HG03066 (cell line): Measurements from ENCODE around the gene PITPNC1.
"Not testable (repeated sequence)": the region's sequence is repeated elsewhere in the genome, so short reads cannot be mapped to it uniquely, and the experiment has no call there.

Experiments
- ATAC-seq: cut with Tn5 transposase; IDR thresholded peaks from one replicate; pipeline ENCODE4 v1.9.1; 2021; ENCODE audit warnings: low read depth; ENCODE audit not compliant: unreplicated experiment

Gene PITPNC1

DNA sequence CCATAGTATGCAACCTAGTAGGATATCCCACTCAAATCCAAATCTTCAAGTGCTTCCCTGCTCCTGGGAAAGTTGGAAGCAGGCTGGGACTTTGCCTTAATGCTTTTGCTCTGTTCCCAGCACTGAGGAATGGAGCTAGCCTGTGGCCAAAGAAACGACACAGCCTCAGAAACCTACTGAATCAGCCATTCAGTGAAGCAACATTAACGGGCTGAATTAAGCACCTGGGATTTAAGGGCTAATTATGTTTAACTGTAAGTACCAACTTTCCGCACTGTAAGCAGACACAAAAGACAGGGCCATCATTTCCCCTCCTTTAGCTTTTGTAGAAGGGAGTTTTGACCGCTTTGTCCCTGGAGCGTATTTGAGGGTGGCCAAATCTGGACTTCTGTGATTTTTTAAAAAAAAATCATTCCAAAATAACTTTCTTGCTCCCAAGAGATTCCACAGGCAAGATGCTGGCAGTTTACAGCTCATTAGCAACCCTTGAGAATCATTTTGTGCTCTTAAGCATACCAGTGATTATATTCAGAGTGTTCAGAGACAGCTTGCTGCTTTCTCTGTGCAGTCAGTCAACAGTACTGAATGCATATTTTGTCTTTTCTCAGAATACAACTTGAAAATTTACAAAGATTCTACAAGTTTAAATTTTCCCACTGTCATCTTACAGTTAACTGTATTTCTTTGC lies 323.1 kb downstream of the PITPNC1 start:
- ATAC-seq: no peak

DNA sequence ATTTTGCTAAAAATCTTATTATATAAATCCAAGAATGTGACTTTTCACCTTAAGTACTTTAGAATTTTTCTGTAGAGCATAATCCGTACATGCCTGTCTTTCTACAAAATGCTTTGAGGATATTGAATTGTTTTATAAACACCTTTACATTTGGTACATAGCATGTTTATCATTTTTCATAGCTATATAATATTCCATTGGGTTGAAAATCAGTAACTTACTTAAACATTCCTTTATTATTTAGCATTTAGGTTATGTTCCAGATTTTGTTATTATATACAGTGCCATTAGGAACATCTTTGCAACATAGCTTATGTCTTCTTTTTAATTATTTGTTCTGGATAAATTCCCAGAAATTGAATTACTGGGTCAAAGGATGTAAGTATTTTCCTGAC lies 323.6 kb downstream of the PITPNC1 start:
- ATAC-seq: no peak

DNA sequence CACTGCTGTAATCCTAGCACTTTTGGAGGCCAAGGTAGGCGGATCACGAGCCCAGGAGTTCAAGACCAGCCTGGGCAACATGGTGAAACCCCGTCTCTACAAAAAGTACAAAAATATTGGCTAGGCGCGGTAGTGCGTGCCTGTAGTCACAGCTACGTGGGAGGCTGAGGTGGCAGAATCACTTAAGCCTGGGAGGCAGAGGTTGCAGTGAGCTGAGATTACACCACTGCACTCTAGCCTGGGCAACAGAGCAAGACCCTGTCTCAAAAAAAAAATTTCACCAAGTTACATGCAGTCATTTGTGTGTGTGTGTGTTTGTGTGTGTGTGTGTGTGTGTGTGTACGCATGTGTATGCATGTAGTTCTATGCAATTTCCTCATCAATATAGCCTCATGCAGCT lies 325.8 kb downstream of the PITPNC1 start:
- ATAC-seq: not testable (repeated sequence)

DNA sequence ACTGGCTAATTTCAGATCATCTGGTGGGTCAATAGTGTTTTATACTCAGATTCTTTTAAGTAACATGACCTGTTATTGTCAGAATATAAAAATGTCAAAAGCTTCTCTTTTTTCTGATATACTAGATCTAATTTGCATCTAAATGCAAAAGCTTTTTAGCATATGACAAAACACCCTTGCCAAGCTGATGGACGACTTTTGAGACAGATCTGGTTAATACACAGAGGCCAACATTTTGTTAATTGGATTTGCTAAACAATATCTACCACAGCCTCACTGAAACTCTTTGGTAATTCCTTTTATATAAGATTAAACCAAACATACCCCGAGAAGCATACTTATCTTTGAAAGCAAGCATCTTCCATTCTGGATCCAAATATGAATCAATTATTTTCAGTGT lies 330.4 kb downstream of the PITPNC1 start:
- no peak for ATAC-seq

DNA sequence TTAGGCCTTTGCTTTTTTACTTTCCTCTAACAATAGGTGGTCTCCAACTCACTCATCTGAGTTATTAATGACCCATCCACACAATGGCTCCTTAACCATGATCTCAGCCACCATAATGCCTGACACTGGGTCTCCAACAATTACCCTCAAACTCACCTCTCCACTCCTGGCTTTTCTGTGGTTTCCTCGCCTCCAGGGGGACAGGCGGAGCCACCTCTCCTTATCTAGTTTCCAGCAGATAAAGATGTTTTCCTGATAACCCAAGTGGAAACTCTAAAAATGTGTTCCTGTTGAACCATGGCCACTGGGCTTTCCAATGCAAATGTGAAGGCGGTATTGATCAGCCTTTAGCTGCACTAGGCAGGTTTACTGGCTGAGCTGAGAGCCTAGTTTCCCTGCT lies 331.3 kb downstream of the PITPNC1 start:
- no peak for ATAC-seq

DNA sequence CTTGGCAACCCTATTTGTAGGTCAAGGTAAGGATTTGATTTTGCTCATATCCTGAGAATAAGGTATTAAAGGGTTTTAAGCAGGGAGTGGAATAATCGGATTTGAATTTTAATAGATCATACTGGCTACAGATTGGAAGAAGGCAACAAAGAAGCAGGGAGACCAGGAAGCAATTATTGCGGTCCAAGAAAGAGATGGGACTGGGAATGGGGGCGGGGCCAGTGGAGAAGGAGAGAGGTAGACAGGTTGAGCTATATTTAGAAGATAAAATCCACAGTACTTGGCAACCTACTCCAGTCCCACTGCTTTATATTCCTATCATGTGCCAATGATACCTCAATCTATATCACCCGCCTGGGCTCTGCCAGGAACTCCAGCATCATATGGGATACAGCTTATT lies 334.8 kb downstream of the PITPNC1 start:
- no peak for ATAC-seq

DNA sequence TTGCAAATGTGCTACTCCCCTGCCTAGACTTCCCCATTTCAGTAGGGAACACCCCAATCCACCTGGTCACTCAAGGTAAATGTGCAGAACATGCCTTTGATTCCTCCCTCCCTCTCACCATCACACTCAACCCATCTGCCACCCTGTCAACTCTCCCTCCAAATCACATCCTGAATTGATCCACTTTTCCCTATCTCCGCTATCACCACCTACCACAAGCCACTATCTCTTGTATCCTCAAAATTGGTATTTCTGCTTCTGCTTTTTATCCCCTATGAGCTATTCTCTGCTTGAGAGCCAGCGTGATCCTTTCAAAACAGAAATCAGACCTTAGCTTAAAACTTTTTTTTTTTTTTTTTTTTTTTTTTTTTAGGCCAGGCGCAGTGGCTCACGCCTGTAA lies 335.3 kb downstream of the PITPNC1 start:
- ATAC-seq: no peak

DNA sequence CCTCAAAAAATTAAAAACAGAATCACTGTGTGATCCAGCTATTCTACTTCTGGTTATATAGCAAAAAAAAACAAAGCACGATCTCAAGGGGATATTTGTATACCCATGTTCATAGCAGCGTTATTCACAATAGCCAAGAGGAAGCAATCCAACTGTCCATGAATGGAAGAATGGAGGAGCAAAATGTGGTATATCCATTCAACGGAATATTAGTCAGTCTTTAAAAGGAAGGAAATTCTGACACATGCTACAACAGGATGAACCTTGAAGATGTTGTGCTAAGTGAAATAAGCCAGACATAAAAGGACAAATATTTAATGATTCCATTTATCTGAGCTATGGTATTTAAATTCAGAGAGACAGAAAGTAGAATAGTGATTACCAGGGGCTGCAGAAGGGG lies 336.1 kb downstream of the PITPNC1 start:
- ATAC-seq: no peak

DNA sequence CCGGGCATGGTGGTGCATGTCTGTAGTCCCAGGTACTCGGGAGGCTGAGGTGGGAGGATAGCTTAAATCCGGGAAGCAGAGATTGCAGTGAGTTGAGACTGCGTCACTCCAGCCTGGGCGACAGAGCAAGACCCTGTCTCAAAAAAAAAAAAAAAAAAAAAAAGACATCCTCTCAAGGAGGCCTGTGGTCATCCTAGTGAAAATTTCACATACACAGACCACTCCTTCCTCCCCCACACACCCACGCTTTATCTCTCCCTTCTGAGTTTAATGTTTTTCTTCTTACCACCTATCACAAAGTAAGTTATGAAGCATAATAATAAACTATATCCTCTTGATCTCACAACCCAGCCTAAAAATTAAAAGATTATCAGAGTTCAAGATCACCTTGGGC lies 339.3 kb downstream of the PITPNC1 start:
- no peak for ATAC-seq

DNA sequence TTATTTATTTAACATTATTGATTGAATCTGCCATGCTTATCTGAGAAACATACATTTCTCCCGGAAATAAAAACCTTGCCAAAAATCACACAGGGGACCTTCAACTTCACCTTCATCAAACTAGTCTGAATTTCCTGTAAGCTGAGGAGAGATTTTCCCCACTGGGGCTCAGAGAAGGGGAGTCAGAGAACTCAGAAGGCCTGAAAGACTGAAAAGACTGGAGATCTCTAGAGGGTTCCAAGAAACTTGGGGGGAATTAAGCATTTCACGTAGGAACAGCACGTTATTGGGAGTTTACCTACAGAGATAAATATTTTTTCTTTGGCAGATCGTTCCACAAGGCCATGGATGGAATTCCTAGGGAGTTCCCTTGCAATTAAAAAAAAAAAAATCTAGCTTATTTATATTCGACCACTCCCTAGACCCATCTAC lies 340.1 kb downstream of the PITPNC1 start:
- peak; percentile 3 for ATAC-seq

DNA sequence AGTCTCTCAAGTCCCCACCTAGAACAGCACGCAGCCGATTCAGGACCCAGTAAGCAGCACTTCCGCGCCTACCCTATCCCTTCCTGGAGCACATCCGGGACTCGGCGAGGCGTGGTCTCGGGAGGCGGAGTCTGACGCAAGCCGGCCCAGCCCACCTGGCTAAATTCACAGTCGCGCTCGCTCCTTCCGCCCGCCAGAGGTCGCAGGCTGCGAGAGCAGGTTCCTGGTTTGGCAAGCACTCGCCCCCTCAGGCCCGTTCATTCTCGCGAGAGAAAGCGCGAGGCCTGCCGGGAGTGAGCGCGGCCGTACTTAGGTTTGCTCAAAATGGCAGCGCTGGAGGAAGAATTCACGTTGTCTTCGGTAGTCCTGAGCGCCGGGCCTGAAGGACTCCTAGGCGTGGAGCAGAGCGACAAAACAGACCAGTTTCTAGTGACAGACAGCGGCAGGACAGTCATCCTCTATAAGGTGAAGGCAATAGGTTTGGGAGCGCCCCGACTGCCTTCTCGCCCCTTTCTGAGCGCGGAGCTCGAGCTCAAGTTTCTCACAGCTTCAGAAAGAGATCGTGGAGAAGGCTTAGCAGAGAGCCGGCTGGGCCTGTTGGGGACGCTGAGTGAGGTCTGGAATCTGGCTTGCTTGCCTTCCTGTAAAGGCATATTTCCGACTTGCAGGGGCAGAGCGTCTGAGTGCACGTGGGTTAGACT lies 340.7 kb downstream of the PITPNC1 start, which contains the start of gene NOL11:
Gene NOL11 (plus strand): TSS at position 313 of the 701 bp plus-strand sequence. CDS start 12 bp downstream, at position 325.
- ATAC-seq: peak; percentile 98

DNA sequence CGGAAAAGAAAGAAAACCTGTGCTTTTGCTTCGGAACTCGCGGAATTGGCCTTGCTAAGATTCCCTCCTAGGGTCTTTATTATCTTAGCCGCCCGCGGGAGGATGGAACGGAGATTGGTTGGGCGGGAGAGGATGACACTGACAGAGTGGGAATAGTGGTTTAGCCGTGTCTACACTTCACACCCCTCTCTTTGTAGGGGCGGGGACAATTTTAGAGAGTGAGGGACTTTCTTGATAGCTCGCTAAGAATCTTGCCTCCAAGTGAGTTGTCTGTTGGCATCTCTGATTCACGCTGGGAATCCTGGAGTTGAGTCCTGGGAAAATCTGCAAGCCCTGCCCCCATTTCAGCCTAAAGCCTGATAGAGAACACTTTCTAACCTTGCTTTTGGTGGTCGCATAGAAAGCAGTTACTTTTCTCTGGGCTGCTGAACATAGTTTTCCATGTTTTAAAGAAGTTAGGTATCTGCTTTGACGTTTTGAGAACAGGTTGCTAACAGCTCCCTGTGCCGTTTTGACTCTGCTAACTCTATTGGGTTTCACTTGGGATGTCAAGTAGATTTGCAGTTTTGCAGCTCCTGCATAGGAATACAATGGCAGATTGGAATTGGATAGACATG lies 341.4 kb downstream of the PITPNC1 start:
- no peak for ATAC-seq

DNA sequence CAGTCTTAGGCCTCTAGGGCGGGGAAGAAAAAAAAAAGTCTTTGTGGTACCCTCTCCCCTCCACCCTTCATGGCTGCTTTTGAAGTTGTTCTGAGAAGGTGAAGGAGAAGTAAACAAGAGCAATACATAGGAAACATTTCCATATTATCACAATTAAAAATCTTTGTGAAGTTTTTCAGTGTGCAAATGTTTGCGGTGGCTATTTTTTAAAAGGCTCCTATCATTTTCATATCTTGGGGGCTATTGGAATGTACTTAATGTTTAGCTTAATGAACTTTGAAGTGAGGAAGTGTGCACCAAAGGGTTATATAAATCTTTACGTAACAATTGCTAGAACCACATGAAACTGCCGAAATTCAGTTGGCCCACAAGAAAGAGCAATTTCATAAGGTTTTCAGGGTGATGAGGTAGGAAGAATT lies 348.3 kb downstream of the PITPNC1 start:
- no peak for ATAC-seq

DNA sequence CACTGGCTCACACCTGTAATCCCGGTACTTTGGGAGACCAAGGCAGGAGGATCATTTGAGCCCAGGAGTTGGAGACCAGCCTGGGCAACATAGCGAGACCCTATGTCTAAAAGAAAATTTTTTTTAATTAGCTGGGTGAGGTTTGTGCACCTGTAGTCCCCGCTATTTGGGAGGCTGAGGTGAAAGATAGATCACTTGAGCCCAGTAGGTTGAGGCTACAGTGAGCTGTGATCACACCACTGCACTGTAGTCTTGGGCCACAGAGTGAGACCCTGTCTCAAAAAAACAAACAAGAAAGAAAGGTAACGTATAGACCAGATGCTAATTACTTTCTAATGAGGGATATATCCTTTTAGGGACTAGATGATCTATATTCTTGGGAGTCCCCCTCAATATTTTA lies 348.7 kb downstream of the PITPNC1 start:
- ATAC-seq: no peak

DNA sequence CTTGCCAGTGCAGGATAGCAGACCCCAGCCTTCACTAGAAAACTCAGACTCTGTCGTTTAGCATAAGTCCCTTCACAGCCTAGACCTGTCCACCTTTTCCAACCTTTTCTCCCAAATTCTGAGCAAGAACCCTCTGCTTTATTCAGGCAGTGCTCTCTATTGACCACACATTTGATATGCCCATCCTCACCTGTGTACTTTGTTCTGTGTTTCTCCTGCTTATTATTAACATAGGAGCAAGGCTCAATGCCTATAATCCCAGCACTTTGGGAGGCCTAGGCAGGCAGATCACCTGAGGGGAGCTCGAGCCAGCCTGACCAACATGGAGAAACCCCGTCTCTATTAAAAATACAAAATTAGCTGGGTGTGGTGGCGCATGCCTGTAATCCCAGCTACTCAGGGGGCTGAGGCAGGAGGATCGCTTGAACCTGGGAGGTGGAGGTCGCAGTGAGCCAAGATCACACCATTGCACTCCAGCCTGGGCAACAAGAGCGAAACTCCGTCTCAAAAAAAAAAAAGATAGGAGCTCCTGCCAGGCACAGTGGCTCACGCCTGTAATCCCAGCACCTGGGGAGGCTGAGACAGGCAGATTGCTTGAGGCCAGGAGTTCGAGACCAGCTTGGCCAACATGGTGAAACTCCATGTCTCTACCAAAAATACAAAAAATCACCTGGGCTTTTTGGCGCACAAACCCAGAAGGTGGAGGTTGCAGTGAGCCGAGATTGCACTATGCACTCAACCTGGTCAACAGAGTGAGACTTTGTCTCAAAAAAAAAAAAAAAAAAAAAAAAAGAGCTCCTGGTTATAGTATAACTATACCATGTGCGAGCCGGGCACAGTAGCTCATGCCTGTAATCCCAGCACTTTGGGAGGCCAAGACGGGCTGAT lies 350.3 kb downstream of the PITPNC1 start:
- ATAC-seq: not testable (repeated sequence)

DNA sequence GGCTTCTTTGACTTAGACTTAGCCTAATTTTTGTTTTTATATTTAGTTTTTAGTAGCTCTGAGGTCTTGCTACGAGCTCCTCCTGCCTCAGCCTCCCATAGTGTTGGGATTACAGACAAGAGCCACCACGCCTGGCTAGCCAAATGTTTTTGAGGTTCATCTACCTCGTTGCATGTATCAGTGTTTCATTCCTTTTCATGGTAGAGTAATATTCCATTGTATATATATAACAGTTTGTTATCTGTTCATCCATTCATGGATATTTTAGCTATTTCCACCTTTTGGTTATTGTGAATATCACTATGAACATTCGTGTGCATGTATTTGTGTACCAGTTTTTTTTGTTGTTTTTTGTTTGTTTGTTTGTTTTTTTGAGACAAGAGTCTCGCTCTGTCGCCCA lies 352.8 kb downstream of the PITPNC1 start:
- ATAC-seq: no peak

DNA sequence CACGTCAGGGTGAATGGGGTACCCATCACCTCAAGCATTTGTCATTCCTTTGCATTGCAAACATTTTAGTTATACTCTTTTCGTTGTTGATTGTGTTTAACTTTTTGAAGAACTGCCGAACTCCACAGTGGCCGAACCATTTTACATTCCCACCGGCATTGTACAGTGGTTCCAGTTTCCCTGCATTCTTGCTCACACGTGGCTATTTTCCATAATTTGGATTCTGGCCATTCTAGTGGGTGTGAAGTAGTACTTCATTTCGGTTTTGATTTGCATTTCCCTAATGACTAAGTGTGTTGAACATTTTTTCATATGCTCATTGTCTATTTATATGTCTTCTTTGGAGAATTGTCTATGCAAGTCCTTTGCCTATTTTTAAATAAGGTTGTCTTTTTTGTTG lies 353.6 kb downstream of the PITPNC1 start:
- no peak for ATAC-seq

DNA sequence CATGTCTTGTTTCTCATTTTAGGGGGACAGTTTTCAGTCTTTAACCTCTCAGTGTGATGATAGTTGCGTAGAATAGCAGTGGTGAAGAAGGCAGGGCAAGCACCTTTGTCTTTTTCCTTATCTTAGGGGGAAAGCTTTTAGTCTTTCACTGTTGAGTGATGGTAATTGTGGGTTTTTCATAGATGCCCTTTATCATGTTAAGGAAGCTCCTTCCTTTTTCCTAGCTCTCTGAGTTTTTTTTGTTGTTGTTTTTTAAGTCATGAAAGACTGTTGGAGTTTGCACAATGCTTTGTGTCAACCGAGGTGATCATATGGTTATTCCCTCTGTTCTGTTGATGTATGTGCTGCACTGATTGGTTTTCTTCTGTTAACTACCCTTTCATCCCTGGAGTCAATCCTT lies 356.4 kb downstream of the PITPNC1 start:
- no peak for ATAC-seq

DNA sequence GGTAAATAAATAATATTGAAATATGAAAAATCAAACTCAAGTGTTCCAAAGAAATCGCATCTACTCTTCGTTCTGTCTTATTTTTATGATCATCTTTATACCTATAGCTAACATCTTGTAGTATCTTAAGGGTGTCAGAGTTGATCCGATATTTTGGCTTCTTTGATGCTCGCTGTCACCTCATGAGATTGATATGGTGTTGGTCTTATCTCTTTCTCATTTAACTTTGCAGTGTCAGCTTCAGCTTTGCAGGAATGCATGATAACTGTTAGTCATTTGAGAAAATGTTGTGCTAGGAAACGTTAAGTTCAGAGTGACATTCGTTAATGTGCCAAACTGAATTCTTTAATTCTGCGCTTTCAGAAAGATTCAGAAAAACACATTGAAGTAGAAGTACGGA lies 360.1 kb downstream of the PITPNC1 start:
- ATAC-seq: no peak

DNA sequence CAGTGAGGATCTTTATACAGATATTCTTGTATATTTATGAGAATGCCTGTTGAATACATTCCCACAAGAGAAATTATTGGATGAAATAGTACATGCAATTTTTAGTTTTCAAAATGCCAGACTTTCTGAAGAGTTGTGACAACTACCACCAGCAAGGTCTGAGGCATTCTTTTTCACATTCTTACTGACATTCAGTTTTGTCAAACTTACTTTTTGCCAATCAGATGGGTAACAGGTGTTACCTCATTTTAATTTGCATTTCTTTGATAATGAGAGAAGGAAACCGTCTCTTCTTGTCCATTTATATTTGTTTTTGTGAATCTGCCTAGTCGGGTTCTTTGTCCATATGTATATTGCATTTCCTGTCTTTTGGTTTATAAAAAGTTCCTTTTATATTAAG lies 364.9 kb downstream of the PITPNC1 start:
- no peak for ATAC-seq
